LNCaP clone FGC (cell line): ENCODE results near the gene EPHB2.

Experiments used
- DNase-seq: peaks from one replicate; pipeline ENCODE4 v3.0.0-alpha.2; 2011; ENCODE audit warnings: low read depth
- H3K4me3 ChIP-seq: 2 replicates; pipeline ENCODE4 v1.5.1; 2011; ENCODE audit warnings: mild to moderate bottlenecking, low read depth, low read length, control low read depth
- TF ChIP-seq, protein P1 (sequence below): IDR thresholded peaks from 2 replicates; pipeline ENCODE4 v1.5.1; 2012; ENCODE audit warnings: mild to moderate bottlenecking; ENCODE audit not compliant: control insufficient read depth, insufficient read depth; ENCODE audit errors: extremely low read depth

EPHB2 gene

DNA sequence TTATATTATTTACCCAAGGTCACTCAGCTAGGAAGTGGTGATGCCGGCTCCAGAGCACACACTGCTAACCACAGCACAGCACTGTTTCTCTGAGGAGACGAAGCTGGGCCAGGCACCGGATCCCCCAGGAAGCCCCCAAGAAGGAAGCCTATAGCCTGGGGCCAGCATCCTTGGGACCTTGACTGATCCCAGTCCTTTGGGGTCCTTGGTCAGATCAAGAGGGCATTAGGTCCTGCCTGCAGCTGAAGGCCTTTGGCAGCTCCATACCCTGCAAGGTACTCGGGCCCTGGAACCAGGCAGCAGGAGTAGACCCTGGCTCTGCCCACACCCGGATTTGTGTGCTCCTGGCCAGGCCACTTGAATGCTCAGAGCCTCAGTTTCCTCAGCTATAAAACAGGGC, 134.0 kb downstream of the EPHB2 start:
- TF ChIP-seq, protein P1, sequence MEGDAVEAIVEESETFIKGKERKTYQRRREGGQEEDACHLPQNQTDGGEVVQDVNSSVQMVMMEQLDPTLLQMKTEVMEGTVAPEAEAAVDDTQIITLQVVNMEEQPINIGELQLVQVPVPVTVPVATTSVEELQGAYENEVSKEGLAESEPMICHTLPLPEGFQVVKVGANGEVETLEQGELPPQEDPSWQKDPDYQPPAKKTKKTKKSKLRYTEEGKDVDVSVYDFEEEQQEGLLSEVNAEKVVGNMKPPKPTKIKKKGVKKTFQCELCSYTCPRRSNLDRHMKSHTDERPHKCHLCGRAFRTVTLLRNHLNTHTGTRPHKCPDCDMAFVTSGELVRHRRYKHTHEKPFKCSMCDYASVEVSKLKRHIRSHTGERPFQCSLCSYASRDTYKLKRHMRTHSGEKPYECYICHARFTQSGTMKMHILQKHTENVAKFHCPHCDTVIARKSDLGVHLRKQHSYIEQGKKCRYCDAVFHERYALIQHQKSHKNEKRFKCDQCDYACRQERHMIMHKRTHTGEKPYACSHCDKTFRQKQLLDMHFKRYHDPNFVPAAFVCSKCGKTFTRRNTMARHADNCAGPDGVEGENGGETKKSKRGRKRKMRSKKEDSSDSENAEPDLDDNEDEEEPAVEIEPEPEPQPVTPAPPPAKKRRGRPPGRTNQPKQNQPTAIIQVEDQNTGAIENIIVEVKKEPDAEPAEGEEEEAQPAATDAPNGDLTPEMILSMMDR = no peak
- H3K4me3 ChIP-seq = no peak overlapping the region
- DNase-seq = no peak

DNA sequence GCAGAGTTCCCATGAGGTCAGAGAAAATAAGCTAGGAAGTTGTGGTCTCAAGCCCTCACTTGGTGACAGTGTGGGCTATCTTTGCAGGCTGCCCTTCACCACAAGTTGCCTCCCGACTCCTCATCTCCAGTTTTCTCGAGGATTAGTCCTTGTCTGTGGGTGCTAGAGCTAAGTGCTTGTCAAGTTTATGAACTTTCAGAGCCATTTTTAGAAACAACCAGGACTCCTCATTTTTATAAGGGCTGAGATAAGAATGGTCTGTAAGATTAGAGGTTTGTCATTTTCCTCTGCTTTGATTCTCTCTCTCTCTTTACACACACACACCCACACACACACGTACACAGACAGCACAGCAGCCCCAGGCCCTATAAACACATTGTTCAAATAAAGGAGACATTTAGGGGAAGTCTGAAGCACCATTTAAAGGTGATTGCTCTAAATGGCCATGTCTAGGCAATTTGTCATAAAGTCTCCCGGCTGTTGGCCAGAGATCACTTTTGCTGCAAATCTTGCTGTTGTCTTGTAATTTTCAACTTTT, 134.8 kb downstream of the EPHB2 start:
- H3K4me3 ChIP-seq = no peak overlapping the region
- TF ChIP-seq, protein P1 = no peak
- DNase-seq = no peak

DNA sequence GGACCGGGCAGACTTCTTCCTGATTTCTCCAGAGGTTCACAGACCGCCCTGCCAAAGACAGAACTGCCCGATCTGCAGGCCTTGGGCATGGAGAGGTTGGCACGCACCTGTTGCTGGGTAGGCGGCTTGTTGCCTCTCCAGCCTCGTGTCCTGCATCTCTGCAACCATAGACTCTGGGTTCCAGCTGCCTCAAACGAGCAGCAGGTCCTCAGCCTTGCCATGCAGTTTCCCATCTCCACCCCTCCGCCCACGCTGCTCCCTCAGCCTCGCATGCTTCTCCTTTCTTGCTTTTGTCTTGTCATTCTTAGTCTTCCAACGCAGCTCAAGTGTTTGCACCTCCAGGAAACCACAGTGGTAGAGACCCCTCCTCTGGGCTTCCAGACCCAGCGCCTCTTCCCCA, 135.8 kb downstream of the EPHB2 start:
- H3K4me3 ChIP-seq = no peak overlapping the region
- DNase-seq = no peak
- TF ChIP-seq, protein P1 = no peak

DNA sequence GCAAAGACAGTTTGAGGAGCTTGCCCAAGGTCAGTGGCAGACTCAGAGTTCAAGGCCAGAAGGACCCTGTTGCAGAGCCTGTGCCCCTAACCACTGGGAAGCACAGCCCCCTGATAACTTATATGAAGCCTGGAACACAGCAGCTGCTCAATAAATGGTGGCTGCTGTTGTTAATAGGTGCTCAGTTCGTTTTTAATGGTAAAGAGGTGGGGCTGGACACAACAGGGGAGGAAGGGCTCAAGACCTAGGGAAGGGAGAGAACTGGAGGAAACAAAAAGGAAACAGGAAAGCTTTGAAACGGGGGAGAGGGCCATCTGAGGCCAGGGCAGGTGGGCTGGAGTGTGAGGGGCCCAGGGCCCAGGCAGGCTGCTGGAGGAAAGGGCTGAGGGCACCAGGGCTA, 136.6 kb downstream of the EPHB2 start:
- TF ChIP-seq, protein P1 = no peak
- DNase-seq = no peak
- H3K4me3 ChIP-seq = no peak overlapping the region

DNA sequence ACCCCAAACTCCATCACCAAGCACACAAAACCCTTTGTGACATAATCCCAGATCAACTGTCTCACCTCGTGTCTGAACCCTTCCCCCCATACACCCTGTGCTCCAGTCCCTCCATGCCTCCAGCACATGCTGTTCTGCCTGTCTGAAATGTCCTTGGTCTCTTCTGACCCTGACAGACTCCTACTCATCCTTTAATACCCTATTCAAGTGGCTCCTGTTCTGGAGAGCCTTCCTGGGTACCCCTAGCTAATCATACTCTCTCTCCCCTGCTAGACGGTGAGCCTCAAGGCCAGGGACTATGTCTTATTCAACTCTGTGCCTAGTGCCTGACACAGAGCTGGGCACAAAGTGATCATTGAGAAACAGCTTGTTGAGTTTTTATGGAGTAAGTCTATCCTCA, 137.1 kb downstream of the EPHB2 start:
- no peak overlapping the region for H3K4me3 ChIP-seq
- no peak for DNase-seq
- TF ChIP-seq, protein P1 = no peak

DNA sequence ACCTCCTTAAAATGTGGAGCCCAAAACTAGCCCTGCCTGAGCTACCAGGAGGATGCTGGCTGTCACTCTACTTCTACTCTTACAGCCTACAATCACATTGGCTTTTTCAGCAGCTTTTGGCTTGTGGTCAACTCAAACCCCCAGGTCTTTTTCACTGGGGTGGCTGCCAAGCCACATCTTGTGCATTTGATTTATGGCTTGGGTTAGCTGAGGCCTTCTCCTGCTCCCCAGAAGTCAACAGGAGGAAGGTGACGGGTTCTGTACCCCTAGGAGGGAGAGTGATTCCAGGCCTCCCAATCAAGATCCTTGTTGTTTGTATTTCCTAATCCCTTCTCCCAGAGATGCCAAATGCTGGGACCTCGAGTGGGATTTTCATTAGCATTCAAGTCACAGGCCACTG, 137.8 kb downstream of the EPHB2 start:
- DNase-seq = no peak
- H3K4me3 ChIP-seq = no peak overlapping the region
- TF ChIP-seq, protein P1 = no peak

DNA sequence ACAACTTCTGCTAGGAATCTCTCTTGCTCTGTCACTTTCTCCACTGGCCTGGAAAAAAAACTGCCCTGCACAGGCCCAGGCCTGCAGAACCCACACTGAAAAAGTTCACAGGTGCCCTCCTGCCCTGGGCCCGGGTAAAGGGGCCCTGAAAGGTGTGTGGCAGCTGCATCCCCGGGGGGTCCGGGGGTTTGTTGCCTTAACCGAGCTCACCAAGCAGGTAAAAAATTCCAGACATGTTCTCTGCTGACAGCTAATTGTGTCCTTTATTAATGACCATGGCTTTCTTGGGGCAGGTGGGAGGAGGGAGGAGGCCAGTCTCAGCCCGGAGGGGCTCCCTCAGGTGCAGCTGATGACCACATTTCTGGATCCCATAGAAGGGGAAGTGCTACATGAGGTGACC, 139.1 kb downstream of the EPHB2 start:
- DNase-seq = no peak
- TF ChIP-seq, protein P1 = no peak
- H3K4me3 ChIP-seq = no peak overlapping the region
